HCT116 (cell line): Measurements from ENCODE around the gene HAT1. TPM values are rescaled to one million over a fixed set of nuclear protein-coding genes. Genes with fewer than 3 reads are reported as not detected.
A peak's percentile ranks its signal among the peaks of the same experiment; 100 is the strongest.

Experiments used
- ATAC-seq: fragments of 200-7000 bp; cut with Tn5 transposase; 2 replicates; pipeline ENCODE4 v1.9.1; 2020; ENCODE audit warnings: mild to moderate bottlenecking, moderate library complexity
- BruUV-seq: library from RNA; stranded (reverse); fragments of 400-500 nt; replicated peaks from 2 replicates; lab custom pipeline; 2021; lab: Mats Ljungman, UMichigan
- CTCF ChIA-PET: fragments of 300-600 bp; sonication (Branson Sonifier 250); formaldehyde crosslinking; loops from one replicate; lab custom pipeline; 2021; ENCODE audit warnings: antibody characterized with exemption; lab: Charles Lee
- POLR2A ChIA-PET: fragments of 300-600, 350-600 bp; sonication (Branson Sonifier 250); formaldehyde crosslinking; loops from one replicate; lab custom pipeline; 2021; ENCODE audit warnings: antibody characterized with exemption; lab: Charles Lee
- RAD21 ChIA-PET, 2 experiments: fragments of 300-600 bp; sonication (Branson Sonifier 250); formaldehyde crosslinking; loops; one replicate each; lab custom pipeline; 2023; ENCODE audit warnings: low total read pairs in 2 of 2; ENCODE audit not compliant: uncharacterized antibody in 2 of 2, unreplicated experiment in 2 of 2, low non-redundant PET in 1 of 2; lab: Charles Lee
- DNase-seq: peaks from one replicate; pipeline ENCODE4 v3.0.0-alpha.2; 2010; ENCODE audit warnings: low read depth, low spot score
- H2AFZ ChIP-seq: fragments of 200-600 bp; shearing (Covaris generic), sonication (generic); 2 replicates; pipeline ENCODE4 v1.6.1; 2017; ENCODE audit warnings: low read depth, mixed run types, mixed read lengths, antibody characterized with exemption, low read length; ENCODE audit not compliant: poor library complexity, severe bottlenecking
- H3K27ac ChIP-seq: 2 replicates; pipeline ENCODE4 v1.5.1; 2012; ENCODE audit warnings: low read depth, low read length
- H3K27me3 ChIP-seq: fragments of 200-600 bp; sonication (generic); 2 replicates; pipeline ENCODE4 v1.6.1; 2016; ENCODE audit warnings: mixed run types, low read length, mixed read lengths; ENCODE audit not compliant: insufficient read depth
- H3K36me3 ChIP-seq, 2 experiments: fragments of 200-500 bp in 1 of 2; fragments of 200-600 bp in 1 of 2; sonication (Bioruptor generic) in 1 of 2; sonication (generic) in 1 of 2; 2 replicates each; pipeline versions ENCODE4 v1.5.1 to v1.6.1; 2014 to 2016; ENCODE audit warnings: low read length in 2 of 2, inconsistent platforms in 1 of 2, mixed read lengths in 1 of 2, mixed run types in 1 of 2; ENCODE audit not compliant: insufficient read depth in 2 of 2, control insufficient read depth in 1 of 2
- H3K4me1 ChIP-seq, 2 experiments: fragments of 200-600 bp in 1 of 2; sonication (generic) in 1 of 2; 2 replicates each; pipeline versions ENCODE4 v1.5.1 to v1.6.1; 2012 to 2017; ENCODE audit warnings: low read length in 2 of 2, inconsistent platforms in 1 of 2, mild to moderate bottlenecking in 1 of 2, mixed read lengths in 1 of 2, mixed run types in 1 of 2, moderate library complexity in 1 of 2; ENCODE audit not compliant: insufficient read depth in 2 of 2, control insufficient read depth in 1 of 2
- H3K4me2 ChIP-seq: fragments of 200-600 bp; sonication (generic); 2 replicates; pipeline ENCODE4 v1.6.1; 2017; ENCODE audit warnings: mixed run types, low read length, mixed read lengths
- H3K4me3 ChIP-seq, 2 experiments: fragments of 200-600 bp in 1 of 2; sonication (generic) in 1 of 2; replicated peaks in 1 of 2; 2 replicates each; pipeline ENCODE4 v1.5.1; 2011 to 2016; ENCODE audit warnings: low read length in 2 of 2, control low read depth in 1 of 2, low read depth in 1 of 2, mild to moderate bottlenecking in 1 of 2, mixed read lengths in 1 of 2, mixed run types in 1 of 2
- H3K79me2 ChIP-seq: fragments of 200-600 bp; sonication (generic); 2 replicates; pipeline ENCODE4 v1.6.1; 2017; ENCODE audit warnings: mild to moderate bottlenecking, mixed run types, low read length, moderate library complexity, mixed read lengths; ENCODE audit not compliant: insufficient read depth
- H3K9ac ChIP-seq: fragments of 200-600 bp; sonication (generic); 2 replicates; pipeline ENCODE4 v1.6.1; 2016; ENCODE audit warnings: low read length, mixed read lengths
- H3K9me2 ChIP-seq: fragments of 200-600 bp; sonication (generic), shearing (Covaris generic); 2 replicates; pipeline ENCODE4 v1.6.1; 2017; ENCODE audit warnings: mixed run types, mild to moderate bottlenecking, moderate library complexity; ENCODE audit not compliant: insufficient read depth
- H3K9me3 ChIP-seq, 2 experiments: fragments of 200-500 bp in 1 of 2; fragments of 200-600 bp in 1 of 2; sonication (Bioruptor generic) in 1 of 2; sonication (generic) in 1 of 2; 2 replicates each; pipeline ENCODE4 v1.6.1; 2014 to 2017; ENCODE audit warnings: low read length in 2 of 2, mixed read lengths in 2 of 2, inconsistent platforms in 1 of 2, low read depth in 1 of 2, mild to moderate bottlenecking in 1 of 2, mixed run types in 1 of 2, moderate library complexity in 1 of 2; ENCODE audit not compliant: control insufficient read depth in 1 of 2, insufficient read depth in 1 of 2
- H4K20me1 ChIP-seq: fragments of 200-600 bp; sonication (generic), shearing (Covaris generic); 2 replicates; pipeline ENCODE4 v1.6.1; 2017; ENCODE audit warnings: mixed run types, mild to moderate bottlenecking, moderate library complexity; ENCODE audit not compliant: insufficient read depth
- CBX3 ChIP-seq: IDR thresholded peaks from 2 replicates; pipeline ENCODE4 v1.6.1; 2012; ENCODE audit warnings: low read depth
- EGR1 ChIP-seq: IDR thresholded peaks from 2 replicates; pipeline ENCODE4 v1.6.1; 2012; ENCODE audit warnings: low read depth
- MAX ChIP-seq: IDR thresholded peaks from 2 replicates; pipeline ENCODE4 v1.6.1; 2012
- POLR2A ChIP-seq: IDR thresholded peaks from 2 replicates; pipeline ENCODE4 v1.7.0; 2011; ENCODE audit warnings: borderline replicate concordance; ENCODE audit not compliant: insufficient read depth, insufficient read length; ENCODE audit errors: extremely low read depth
- POLR2AphosphoS5 ChIP-seq: IDR thresholded peaks from 2 replicates; pipeline ENCODE4 v1.6.1; 2011; ENCODE audit warnings: mild to moderate bottlenecking, low read depth, low read length, moderate library complexity
- SIN3A ChIP-seq: IDR thresholded peaks from 2 replicates; pipeline ENCODE4 v1.6.1; 2012; ENCODE audit warnings: low read depth
- TCF7L2 ChIP-seq: IDR thresholded peaks from 2 replicates; pipeline ENCODE4 v1.7.0; 2011; ENCODE audit warnings: borderline replicate concordance, inconsistent platforms; ENCODE audit not compliant: insufficient read depth, insufficient read length; ENCODE audit errors: extremely low read depth
- YY1 ChIP-seq: IDR thresholded peaks from 2 replicates; pipeline ENCODE4 v1.6.1; 2011; ENCODE audit warnings: low read length, low read depth, moderate library complexity, mild to moderate bottlenecking; ENCODE audit not compliant: insufficient replicate concordance; ENCODE audit errors: extremely low read depth
- ZFX ChIP-seq: fragments of 450-650 bp; IDR thresholded peaks from 2 replicates; pipeline ENCODE4 v1.6.1; 2017
- intact Hi-C: fragments of 100-400 bp; cut with micrococcal nuclease; formaldehyde crosslinking; loops from 2 replicates; pipeline ENCODE4 v1.10.0; 2022
- total RNA-seq: library from RNA; stranded (reverse); gene quantifications from one replicate; pipeline ENCODE4 v1.2.1, GENCODE V29; 2021; ENCODE audit not compliant: unreplicated experiment

The HAT1 gene
- total RNA-seq, 1 experiment from 2014 or later: 72.6 TPM

DNA sequence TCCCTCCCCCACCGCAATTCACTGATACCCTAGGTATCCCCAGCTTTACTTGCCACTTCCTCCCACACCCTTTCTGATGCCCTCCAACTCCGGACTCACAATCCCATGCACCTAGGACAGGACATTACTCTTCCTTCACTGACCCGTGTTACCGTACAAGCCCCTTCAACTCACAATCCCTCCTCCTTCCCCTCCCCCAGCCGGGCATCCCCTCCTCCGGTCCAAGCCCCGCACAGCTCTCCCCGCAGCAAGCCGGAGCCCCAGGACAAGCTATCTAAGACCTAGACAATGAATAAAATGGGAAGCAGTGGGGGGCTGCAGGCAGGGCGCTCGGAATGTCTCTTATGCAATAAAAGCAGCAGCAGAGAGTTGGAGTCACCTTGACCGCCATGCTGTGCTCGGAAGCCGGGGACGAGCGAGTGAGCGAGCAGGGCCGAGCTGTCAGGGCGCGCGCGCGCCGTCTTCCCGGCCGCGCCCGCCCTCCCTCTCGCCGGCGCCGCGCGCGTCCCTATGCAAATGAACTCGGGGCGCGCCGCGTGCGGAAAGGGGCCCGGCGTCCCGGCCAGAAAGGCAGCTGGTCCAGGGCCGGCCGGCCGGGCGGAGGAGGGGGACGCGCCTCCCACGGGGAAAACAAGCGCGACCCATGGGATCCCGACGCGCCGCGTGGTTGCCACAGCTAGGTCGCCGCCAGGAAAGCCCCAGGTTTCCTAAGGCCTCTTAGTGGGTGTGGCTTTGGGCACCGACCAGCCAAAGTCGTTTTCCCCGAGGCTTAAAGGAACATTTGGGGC lies 28.2 kb upstream of the HAT1 start, which contains the start of gene SLC25A12:
Gene SLC25A12, minus strand, starts transcription at position 421 of the 788 bp plus-strand sequence. Its CDS starts 30 bp downstream, at position 391.
- intact Hi-C loops: loop anchor here (1.0 kb wide), 1 partner anchor 28 kb away; the partner anchor contains the start of gene HAT1
- no peaks in the 10 kb centered on the region for H3K9me3 ChIP-seq
- ATAC-seq (peak; percentile 96), DNase-seq (peak; percentile 45)
- H3K27ac ChIP-seq: peak within 1 kb of the TSS; percentile 43
- H3K4me2 ChIP-seq: peak within 1 kb of the TSS; percentile 96
- ChIA-PET CTCF (interaction anchor here (0.6 to 1.0 kb wide), 2 partner anchors 17 to 44 kb away, joined by 3 to 4 read pairs; no protein-coding TSS in a partner anchor), POLR2A (interaction anchor here (0.8 to 2.2 kb wide), 3 partner anchors 14 to 29 kb away, joined by 3 to 7 read pairs (median 4); partner anchors contain the start of gene HAT1), RAD21 (no interaction called here)
- peak within 1 kb of the TSS; percentile 92 for H2AFZ ChIP-seq
- no peaks in the 10 kb centered on the region for H3K27me3 ChIP-seq
- H3K36me3 ChIP-seq: peaks cover 0 to 7% of the 10 kb centered on the region in 2 experiments; a peak in 1 of 4 replicates
- peak within 1 kb of the TSS; percentile 95 to 100 for H3K4me3 ChIP-seq
- peaks cover 10% of the 10 kb centered on the region for H3K79me2 ChIP-seq
- peak within 1 kb of the TSS; percentile 83 for H3K9ac ChIP-seq
- TF ChIP-seq POLR2A (peak; percentile 41), EGR1 (no peak), POLR2AphosphoS5 (peak; percentile 79), ZFX (peak; percentile 80), TCF7L2 (peak; percentile 10), SIN3A (0 out of 2 replicates have a peak, but pooled peaks have one; percentile 4), CBX3 (no peak), YY1 (peak; percentile 76), MAX (peak; percentile 86)
- BruUV-seq: no TSS peak
- no peaks in the 10 kb centered on the region for H4K20me1 ChIP-seq
- peaks cover 8 to 17% of the 10 kb centered on the region in 2 experiments; a peak in 3 of 4 replicates for H3K4me1 ChIP-seq
- no peaks in the 10 kb centered on the region for H3K9me2 ChIP-seq
